Measurements from ENCODE around the gene ZNF17.
"Not testable (repeated sequence)": the region's sequence is repeated elsewhere in the genome, so short reads cannot be mapped to it uniquely, and the experiment has no call there.

Gene ZNF17

DNA sequence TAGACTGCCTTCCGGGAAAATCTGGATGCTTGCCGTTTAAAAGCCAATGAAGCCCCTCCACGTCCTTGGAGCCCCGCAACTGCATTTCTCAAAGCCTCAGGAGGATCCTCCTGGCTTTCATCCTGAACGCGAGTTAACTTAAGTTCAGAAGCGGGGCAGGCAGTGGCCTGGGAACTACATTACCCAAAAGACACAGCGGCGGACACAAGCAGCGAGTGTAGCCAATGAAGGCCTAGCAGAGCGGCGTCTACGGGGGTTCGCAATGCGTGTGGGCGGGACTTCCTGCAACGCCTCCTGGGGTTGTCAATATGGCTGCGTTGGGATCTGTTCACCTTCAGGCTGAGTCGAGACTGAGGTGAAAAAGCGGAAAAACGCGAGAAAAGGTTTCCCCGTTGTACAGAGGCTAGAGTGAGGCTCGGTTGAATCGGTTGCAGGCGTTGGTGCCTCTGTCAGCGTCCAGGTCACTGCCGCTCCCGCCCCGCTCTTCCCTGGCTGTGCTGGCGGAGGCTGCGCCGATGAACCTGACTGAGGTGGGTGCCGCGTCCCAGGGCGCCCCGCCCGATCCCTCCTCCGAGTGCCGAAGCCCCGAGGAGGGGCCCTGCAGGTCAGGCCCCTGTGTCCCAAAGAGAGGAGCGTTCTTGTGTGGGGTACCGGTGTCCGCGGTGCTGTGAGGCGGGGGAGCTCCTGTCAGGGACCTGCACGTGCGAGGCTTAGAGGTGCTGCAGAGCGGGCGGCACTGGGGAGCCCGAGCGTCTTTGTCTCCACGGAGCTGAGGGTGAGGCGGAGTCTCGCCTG is at the start of gene ZNF17:
ZNF17 (plus strand) TSS at position 285 of the 795 bp plus-strand sequence. CDS start 2,455 bp downstream, outside the sequence.
- in situ Hi-C loops (cut with HindIII; ENCODE audit: low sequenced_read_pairs) = no loop called here

DNA sequence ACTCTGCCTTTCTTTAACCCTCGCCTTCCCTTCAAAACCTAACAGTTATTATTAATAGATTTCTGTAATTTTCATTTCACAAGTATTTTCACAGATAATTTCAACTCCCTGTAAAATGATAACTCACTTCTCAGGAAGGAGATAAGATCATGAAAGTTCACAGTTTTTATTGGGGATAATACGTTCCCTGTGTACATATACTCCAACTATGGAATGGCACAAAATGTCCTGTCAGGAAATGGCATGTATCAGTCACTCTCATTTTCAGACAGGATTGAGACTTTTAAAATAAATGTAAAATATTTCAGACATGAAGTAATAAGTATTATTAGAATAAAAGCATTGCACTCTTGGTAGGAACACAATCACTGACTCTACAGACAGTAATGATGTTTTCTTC is 48.5 kb upstream of the ZNF17 start:
- in situ Hi-C loops (cut with HindIII; ENCODE audit: low sequenced_read_pairs) = no loop called here

- in situ Hi-C loops (cut with HindIII; ENCODE audit: low sequenced_read_pairs) = no loop called here
These were observed 47.8 kb upstream of the ZNF17 start, which contains the start of the genes TRAPPC2B and ZNF547 for GRCh38 chr19:57362997-57363687. Gene TRAPPC2B (plus strand): TSS chr19:57363551. CDS start chr19:57364834, 1,283 bp downstream. Gene ZNF547 (plus strand): TSS chr19:57363551. CDS start chr19:57368556, 5,005 bp downstream.

DNA sequence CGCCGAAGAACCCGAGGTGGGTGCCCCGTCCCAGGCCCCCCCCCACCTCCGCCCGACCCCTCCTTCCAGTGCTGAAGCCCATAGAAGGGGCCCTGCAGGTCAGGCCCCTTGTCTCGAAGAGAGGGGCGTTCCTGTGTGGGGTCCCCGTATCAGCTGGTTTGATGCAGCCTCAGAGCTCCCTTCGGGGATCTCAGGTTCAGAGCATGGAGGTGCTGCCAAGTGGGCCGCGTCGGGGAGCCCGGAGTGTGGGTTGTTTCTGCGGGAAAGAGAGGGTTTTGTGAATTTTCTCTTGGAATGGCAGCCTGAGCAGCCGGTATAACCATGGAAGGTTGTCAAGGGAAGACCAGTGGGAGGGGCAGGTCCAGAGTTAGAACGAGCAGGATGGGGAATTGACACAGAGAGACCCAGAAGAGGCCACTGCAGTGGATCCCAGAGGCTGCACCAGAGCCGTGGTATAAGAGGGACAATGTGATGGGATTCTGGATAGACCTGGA is 47.2 kb upstream of the ZNF17 start:
- in situ Hi-C loops (cut with HindIII; ENCODE audit: low sequenced_read_pairs) = no loop called here

DNA sequence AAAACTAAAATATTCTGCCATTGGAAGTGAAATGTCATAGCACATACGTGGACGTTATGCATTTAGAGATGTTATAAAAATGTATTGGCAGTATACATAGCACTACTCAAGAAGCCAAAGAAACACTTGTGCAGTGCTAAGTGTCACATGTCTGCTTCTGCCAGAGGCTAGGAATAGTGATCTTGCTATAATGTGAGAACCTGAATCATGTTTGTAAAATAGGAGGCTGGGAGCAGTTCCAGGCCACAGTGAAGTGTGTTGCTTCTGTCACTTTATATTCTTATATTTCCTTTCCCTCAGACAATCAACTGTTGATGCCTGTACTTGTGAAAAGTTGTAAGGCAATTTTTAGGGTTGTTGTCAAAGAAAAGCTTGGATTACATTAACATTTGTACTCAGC is 44.2 kb upstream of the ZNF17 start:
- in situ Hi-C loops (cut with HindIII; ENCODE audit: low sequenced_read_pairs) = no loop called here

GRCh38 chr19:57374179-57374578 is 36.8 kb upstream of the ZNF17 start:
- in situ Hi-C loops (cut with HindIII; ENCODE audit: low sequenced_read_pairs) = no loop called here

GRCh38 chr19:57374647-57375046 is 36.3 kb upstream of the ZNF17 start:
- in situ Hi-C loops (cut with HindIII; ENCODE audit: low sequenced_read_pairs) = not testable (repeated sequence)

DNA sequence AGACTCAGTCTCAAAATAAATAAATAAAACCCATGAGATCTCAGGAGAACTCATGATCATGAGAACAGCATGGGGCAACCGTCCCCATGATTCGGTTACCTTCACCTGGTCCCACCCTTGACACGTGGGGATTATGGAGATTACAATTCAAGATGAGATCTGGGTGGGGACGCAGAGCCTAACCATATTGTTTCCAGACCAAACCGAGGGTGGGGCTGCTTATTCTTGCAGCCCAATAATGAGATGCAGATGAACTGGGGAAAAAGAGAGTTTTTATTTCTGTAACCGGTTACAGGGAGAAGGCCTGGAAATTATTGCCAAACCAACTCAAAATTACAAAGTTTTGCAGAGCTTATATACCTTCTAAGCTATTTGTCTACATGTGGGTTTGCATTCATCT is 34.8 kb upstream of the ZNF17 start:
- in situ Hi-C loops (cut with HindIII; ENCODE audit: low sequenced_read_pairs) = no loop called here

DNA sequence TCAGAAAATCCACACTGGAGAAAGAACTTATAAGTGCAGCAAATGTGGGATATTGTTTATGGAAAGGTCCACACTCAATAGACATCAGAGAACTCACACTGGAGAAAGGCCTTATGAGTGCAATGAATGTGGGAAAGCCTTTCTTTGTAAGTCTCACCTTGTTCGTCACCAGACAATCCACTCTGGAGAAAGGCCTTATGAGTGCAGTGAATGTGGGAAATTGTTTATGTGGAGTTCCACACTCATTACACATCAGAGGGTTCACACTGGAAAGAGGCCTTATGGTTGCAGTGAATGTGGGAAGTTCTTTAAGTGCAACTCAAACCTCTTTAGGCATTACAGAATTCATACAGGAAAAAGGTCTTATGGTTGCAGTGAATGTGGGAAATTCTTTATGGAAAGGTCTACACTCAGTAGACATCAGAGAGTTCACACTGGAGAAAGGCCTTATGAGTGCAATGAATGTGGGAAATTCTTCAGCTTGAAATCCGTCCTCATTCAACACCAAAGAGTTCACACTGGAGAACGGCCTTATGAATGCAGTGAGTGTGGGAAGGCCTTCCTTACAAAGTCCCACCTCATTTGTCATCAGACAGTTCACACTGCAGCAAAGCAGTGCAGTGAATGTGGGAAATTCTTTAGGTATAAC is 33.3 kb upstream of the ZNF17 start:
- in situ Hi-C loops (cut with HindIII; ENCODE audit: low sequenced_read_pairs) = no loop called here

DNA sequence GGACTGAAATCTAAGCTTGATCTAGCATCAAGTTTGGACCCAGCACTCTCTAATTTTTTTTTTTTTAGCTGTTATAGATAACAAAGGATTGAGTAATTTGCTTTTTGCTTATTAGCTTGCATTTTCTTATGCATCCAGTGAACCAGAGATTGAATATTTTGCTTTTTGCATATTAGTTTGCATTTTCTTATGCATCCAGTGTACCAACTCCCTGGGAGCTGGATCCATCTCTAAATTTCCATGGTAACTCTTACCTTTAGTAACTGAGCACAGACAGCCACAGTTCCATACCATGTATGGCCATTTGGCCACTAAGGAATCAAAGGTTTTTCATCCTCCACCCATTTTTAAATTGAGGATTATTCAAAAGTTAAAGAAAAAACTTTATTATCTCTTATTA is 30.0 kb upstream of the ZNF17 start:
- in situ Hi-C loops (cut with HindIII; ENCODE audit: low sequenced_read_pairs) = loop anchor here (5.0 to 10.0 kb wide), 2 partner anchors 54 to 136 kb away; partner anchors contain the start of gene ZNF805

DNA sequence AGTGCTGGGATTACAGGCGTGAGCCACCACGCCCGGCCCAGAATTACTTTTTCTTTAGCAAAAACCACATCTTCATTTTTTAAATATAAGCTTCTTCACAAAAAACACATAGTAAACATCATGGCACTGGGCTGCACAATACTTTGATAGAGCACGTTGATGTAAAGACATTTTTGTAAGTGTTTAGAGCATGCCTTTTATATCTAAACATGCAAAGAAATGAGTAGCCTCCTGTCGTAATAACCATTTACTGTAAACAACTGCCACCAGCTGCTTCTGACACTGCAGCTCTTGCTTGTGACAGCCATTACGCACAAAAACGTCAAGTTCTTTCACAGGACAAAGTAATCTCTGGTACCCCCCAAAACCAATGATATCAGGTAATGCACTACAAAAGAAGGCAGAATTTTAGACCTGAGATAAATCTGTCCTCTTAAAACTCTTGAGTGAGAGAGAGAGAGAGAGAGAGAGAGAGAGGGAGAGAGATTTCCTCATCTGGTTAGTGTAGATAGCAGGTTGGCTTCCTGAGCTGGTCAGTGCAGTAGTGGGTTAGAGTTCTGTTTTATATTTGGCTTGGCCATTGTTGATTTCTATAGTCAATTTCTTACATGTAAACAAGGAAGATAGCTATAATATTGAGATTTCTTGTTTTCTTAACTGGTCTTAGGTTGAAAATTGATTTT is 28.0 kb upstream of the ZNF17 start:
- in situ Hi-C loops (cut with HindIII; ENCODE audit: low sequenced_read_pairs) = loop anchor here (5.0 to 10.0 kb wide), 2 partner anchors 56 to 138 kb away; partner anchors contain the start of gene ZNF805

- in situ Hi-C loops (cut with HindIII; ENCODE audit: low sequenced_read_pairs) = loop anchor here (10.0 kb wide), 1 partner anchor 144 kb away; the partner anchor contains the start of gene ZNF805
These were observed 21.7 kb upstream of the ZNF17 start for GRCh38 chr19:57389194-57389729.

DNA sequence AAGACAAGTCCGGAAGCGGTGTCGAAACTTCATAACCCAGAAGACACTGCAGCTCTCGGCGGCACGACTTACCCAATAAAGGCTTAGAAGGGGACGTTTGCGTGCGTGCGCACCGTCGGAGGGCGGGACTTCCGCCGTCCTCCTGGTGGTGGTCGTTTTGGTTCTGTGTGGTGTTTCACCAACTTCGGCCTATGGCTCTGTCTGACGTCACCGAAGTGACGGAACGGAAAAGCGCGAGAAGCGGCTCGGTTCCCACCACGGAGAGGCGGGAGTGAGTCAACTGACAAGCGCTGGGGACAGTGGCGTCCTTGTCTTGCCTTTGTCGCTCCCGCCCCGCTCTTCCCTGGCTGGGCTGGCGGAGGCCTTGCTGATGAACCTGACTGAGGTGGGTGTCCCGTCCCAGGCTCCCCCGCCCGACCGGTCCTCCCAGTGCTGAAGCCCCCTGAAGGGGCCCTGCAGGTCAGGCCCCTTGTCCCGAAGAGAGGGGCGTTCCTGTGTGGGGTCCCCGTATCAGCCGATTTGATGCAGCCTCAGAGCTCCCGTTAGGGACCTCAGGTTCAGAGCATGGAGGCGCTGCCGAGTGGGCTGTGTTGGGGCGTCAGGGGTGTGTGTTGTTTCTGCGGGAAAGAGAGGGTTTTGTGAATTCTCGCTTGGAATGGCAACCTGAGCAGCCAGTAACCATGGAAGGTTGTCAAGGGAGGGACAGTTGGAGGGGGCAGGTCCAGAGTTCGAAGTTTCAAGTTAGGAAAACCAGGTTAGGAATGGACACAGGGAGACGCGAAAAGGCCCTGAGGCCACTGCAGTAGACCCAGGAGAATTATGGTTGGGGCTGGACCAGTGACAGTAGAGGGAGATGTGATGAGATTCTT is 21.0 kb upstream of the ZNF17 start, which contains the start of gene ZNF548:
ZNF548 (plus strand) TSS at position 125 of the 869 bp plus-strand sequence; CDS start at position 371, 246 bp downstream.
- in situ Hi-C loops (cut with HindIII; ENCODE audit: low sequenced_read_pairs) = loop anchor here (10.0 kb wide), 1 partner anchor 145 kb away; the partner anchor contains the start of gene ZNF805

- in situ Hi-C loops (cut with HindIII; ENCODE audit: low sequenced_read_pairs) = no loop called here
These were observed 15.3 kb upstream of the ZNF17 start for GRCh38 chr19:57395710-57396109.

- in situ Hi-C loops (cut with HindIII; ENCODE audit: low sequenced_read_pairs) = no loop called here
These were observed 12.1 kb upstream of the ZNF17 start for GRCh38 chr19:57398868-57399267.

GRCh38 chr19:57403737-57404563 is 7.0 kb upstream of the ZNF17 start:
- in situ Hi-C loops (cut with HindIII; ENCODE audit: low sequenced_read_pairs) = no loop called here

DNA sequence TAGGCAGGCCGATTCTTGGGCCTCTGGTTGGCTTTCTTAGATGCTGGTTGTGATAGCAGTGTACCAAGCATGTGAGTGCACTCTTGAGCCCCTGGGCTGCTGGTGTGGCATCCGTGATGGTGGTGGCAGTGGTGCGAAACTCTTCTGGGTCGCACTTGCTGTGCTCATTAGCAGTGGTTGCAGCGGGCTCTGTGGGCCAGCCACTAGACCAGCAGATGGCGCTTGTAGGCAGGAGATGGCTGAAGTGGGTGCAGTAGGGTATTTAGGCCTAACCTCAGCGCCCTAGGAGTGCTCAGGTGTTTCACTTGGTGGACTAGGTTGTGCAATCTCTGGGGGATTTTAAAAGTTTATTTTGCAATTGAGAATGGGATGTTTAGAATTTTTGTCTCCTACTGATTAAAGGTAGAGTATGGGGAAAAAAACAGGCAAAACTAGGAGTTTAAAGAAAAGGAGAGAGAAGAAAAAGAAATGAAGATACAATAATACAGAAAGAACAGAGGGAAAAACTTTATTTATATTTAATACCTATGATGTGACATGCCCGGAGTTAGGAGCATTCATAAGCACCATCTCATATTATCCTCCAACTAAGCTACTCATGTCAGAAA is 4.3 kb upstream of the ZNF17 start:
- in situ Hi-C loops (cut with HindIII; ENCODE audit: low sequenced_read_pairs) = no loop called here

DNA sequence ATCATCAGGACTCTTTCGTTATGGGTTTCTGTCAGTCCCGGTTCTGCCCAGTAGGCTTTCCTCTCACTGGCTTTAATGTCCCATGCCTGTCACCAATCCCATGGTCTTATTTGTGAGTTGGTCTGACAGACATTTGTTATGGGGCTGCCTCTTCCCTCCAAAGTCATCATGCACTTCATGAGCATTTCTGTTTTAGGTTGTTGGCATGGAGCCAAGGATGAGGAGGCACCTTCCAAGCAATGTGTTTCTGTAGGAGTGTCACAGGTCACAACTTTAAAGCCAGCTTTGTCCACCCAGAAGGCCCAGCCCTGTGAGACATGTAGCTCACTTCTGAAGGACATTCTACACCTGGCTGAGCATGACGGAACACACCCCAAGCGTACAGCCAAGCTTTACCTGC is 8.5 kb downstream of the ZNF17 start:
- in situ Hi-C loops (cut with HindIII; ENCODE audit: low sequenced_read_pairs) = no loop called here

All from endothelial cell of hepatic sinusoid (primary cell).